Lower leg skin (tissue), 4 donors: ENCODE results near the gene ABL1. TPM values are rescaled to one million over a fixed set of nuclear protein-coding genes. Genes with fewer than 3 reads are reported as not detected.

ENCODE experiments used
- DNase-seq, 2 donors: peaks; one replicate each; pipeline ENCODE4 v3.0.0-alpha.2; 2019; ENCODE audit warnings: low spot score in 2 of 2
- H3K4me3 ChIP-seq: fragments of 200-600 bp; sonication (generic); 2 replicates; pipeline ENCODE4 v1.5.1; 2017; ENCODE audit warnings: mild to moderate bottlenecking, low read depth; ENCODE audit not compliant: poor library complexity, severe bottlenecking
- CTCF ChIP-seq, 3 donors: fragments of 450-650 bp; IDR thresholded peaks; one replicate each; pipeline ENCODE4 v1.5.1; 2016; ENCODE audit warnings: antibody characterized with exemption in 3 of 3, mild to moderate bottlenecking in 3 of 3, moderate library complexity in 2 of 3
- POLR2A ChIP-seq, 2 donors: fragments of 450-650 bp; IDR thresholded peaks; one replicate each; pipeline ENCODE4 v1.6.1; 2016 to 2017; ENCODE audit warnings: antibody characterized with exemption in 2 of 2, mild to moderate bottlenecking in 1 of 2, moderate library complexity in 1 of 2
- WGBS, 2 donors: methylation state at CpG; one replicate each; pipeline ENCODE4 v1.1.5; 2018; 5-methylcytosine and 5-hydroxymethylcytosine counted together
- intact Hi-C: fragments of 100-400 bp; cut with DNase I; formaldehyde crosslinking; loops from one replicate; pipeline ENCODE4 v1.15.0; 2023; ENCODE audit warnings: low total_unique reads
- total RNA-seq, 4 donors: library from RNA; depleted of rRNA; stranded (reverse); fragments of >200 nt; gene quantifications; one replicate each; pipeline ENCODE4 v1.1.0, GENCODE V29; 2016

The ABL1 gene
- total RNA-seq, 4 donors from 2014 or later, result 21.2 to 47.2 (median 34.3) TPM

- H3K4me3 ChIP-seq, result no peak overlapping the region
- TF ChIP-seq CTCF (IDR thresholded peaks at IDR 0.05) (no peak), POLR2A (IDR thresholded peaks at IDR 0.05) (no peak)
- 97% methylated on average over 3 of the region's 3 CpGs for WGBS, 2 donors
- intact Hi-C loops, result loop anchor here (10.0 kb wide), 1 partner anchor 101 kb away; no protein-coding TSS in a partner anchor
- no peak for DNase-seq
Measured at GRCh38 chr9:130865921-130866320, 30.9 kb downstream of the ABL1 start.

GRCh38 chr9:130866474-130866965 lies 31.5 kb downstream of the ABL1 start:
- TF ChIP-seq POLR2A (IDR thresholded peaks at IDR 0.05) (no peak), CTCF (IDR thresholded peaks at IDR 0.05) (peak in 1 of 3 donors; percentile 29)
- DNase-seq, result peak in 1 of 2 donors; percentile 45
- WGBS, 2 donors, result 49 to 51% methylated on average over 4 of the region's 4 CpGs
- intact Hi-C loops, result loop anchor here (10.0 kb wide), 1 partner anchor 102 kb away; no protein-coding TSS in a partner anchor
- no peak overlapping the region for H3K4me3 ChIP-seq

DNA sequence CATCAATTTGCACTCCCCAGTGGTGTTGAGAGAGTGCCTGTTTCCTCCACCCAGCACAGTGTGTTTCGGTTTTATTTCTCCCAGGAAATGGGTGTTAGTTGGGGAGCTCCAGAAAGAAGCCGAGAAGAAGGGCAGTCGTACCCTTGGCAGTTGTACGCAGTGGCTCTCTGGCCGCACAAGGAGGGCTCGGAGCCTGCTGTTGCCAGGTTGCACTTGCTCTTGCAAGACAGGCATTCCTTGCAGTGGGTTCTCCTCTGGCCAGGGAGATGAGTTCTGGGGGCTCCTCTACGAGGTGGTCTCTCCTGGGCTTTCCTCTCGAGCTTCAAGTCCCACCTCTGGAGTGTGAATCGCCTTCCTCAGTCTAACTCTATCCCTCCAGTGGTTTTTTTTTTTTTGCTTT lies 32.5 kb downstream of the ABL1 start:
- no peak for TF ChIP-seq POLR2A (IDR thresholded peaks at IDR 0.05)
- TF ChIP-seq CTCF (IDR thresholded peaks at IDR 0.05), result no peak
- 73 to 86% methylated on average over 9 of the region's 9 CpGs for WGBS, 2 donors
- intact Hi-C loops, result loop anchor here (10.0 kb wide), 1 partner anchor 103 kb away; no protein-coding TSS in a partner anchor
- DNase-seq, result no peak
- H3K4me3 ChIP-seq, result no peak overlapping the region

DNA sequence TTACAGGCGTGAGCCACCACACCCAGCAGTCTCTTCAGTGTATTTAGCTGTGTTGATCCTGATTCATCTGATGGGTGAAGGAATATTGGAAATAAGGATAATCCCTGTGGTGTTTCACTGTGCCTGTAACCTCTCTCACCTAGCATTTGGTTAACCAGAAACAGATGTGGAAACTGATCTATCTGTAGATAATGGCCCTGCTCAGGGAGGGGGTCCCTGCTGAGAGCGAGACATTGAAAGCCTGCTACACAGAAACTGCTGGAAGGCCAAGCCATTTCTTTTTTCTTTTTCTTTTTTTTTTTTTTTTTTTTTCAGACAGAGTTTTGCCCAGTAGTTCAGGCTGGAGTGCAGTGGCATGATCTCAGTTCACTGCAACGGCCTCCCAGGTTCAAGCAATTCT lies 33.2 kb downstream of the ABL1 start:
- 90% methylated on average over 3 of the region's 3 CpGs for WGBS, 2 donors
- intact Hi-C loops, result loop anchor here (10.0 kb wide), 1 partner anchor 103 kb away; no protein-coding TSS in a partner anchor
- no peak for DNase-seq
- TF ChIP-seq CTCF (IDR thresholded peaks at IDR 0.05) (no peak), POLR2A (IDR thresholded peaks at IDR 0.05) (no peak)
- no peak overlapping the region for H3K4me3 ChIP-seq

DNA sequence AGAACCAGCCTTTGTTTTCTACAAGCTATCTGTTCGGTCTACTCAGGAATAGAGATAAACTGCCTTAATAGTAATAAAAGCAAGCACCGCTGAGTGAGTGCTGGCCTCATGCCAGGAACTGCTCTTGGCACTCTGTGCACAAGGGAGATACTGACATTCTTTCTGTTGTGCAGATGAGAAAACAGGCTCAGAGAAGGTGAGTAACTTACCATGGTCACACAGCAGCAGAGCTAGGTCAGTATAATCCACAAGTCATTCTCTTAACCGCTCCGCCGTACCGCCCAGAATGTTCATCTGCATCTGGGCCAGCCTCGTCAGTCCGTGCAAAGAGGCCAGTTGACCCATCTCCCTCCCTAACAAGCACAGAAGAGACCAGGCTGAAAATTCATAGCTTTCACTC lies 34.2 kb downstream of the ABL1 start:
- no peak overlapping the region for H3K4me3 ChIP-seq
- TF ChIP-seq POLR2A (IDR thresholded peaks at IDR 0.05) (no peak), CTCF (IDR thresholded peaks at IDR 0.05) (no peak)
- no peak for DNase-seq
- WGBS, 2 donors, result 78 to 85% methylated on average over 8 of the region's 8 CpGs
- intact Hi-C loops, result loop anchor here (10.0 kb wide), 1 partner anchor 104 kb away; no protein-coding TSS in a partner anchor
